Measurements from ENCODE around the gene VPS37B.
A peak's percentile ranks its signal among the peaks of the same experiment; 100 is the strongest.
"Not testable (repeated sequence)": the region's sequence is repeated elsewhere in the genome, so short reads cannot be mapped to it uniquely, and the experiment has no call there.

Gene VPS37B

GRCh38 chr12:122895704-122896636, at the start of gene VPS37B:
Gene VPS37B, minus strand, starts transcription at chr12:122896124. Its CDS starts 62 bp downstream, at chr12:122896062.
- TF ChIP-seq, protein P1, sequence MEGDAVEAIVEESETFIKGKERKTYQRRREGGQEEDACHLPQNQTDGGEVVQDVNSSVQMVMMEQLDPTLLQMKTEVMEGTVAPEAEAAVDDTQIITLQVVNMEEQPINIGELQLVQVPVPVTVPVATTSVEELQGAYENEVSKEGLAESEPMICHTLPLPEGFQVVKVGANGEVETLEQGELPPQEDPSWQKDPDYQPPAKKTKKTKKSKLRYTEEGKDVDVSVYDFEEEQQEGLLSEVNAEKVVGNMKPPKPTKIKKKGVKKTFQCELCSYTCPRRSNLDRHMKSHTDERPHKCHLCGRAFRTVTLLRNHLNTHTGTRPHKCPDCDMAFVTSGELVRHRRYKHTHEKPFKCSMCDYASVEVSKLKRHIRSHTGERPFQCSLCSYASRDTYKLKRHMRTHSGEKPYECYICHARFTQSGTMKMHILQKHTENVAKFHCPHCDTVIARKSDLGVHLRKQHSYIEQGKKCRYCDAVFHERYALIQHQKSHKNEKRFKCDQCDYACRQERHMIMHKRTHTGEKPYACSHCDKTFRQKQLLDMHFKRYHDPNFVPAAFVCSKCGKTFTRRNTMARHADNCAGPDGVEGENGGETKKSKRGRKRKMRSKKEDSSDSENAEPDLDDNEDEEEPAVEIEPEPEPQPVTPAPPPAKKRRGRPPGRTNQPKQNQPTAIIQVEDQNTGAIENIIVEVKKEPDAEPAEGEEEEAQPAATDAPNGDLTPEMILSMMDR (conservative IDR thresholded peaks at IDR 0.05; ENCODE audit: control insufficient read depth, insufficient read depth, low read depth, low read length): no peak

DNA sequence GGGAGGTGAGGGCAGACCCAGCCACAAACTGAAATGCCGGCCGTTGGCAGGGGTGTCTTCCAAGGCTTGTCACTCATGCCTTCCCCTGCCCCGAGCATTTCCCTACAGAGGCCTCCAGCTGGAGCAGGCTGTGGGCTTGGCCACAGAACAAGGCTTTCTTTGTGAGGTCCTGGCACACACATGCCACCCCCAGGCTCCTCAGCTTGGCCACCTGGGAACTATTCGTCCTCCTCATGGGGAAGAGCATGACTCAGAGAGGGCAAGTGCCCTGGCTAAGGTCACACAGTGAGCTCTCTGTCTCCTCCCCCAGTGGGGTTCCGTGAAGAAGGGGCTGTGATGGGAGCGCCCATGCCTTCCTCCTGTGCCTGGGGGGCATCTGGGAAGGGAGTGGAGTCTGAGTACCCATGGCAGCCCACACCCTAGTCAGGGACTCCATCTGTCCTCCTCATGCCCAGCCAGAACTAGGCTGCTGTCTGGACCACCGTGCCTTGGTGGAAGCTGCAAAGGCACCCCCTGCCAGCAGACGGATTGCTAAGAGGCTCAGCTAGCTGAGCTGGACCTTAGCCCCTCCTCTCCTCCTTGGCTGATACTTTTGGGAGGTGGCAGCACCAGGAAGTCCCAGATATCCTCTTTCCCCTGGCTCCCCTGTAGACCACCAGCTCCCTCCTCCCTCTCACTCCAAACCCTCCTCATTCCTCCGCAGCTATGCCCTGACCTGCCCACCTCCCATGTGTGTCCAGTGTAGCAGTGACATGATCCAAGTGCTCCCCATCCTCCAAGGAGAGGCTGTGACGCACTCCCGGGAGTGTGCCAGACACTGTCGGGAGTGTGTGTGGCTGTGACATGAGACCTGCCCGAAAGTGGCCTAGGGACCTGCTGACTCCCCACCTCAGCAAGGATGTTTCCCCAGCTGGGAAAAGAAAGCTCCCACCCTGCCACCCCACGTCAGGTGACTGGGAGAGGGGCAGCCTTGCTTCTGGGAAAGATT, 49.0 kb upstream of the VPS37B start:
- TF ChIP-seq, protein P1 (conservative IDR thresholded peaks at IDR 0.05; ENCODE audit: control insufficient read depth, insufficient read depth, low read depth, low read length): no peak
- no peak overlapping the region for H3K4me3 ChIP-seq (ENCODE audit: control insufficient read depth, low read depth, low read length)
- peak; percentile 49 for DNase-seq (ENCODE audit: low read depth)

More at GRCh38 chr12:122895704-122896636, at the start of gene VPS37B:
- peak; percentile 89 for DNase-seq (ENCODE audit: low read depth)
- H3K4me3 ChIP-seq (ENCODE audit: control insufficient read depth, low read depth, low read length): peak within 1 kb of the TSS; percentile 79

DNA sequence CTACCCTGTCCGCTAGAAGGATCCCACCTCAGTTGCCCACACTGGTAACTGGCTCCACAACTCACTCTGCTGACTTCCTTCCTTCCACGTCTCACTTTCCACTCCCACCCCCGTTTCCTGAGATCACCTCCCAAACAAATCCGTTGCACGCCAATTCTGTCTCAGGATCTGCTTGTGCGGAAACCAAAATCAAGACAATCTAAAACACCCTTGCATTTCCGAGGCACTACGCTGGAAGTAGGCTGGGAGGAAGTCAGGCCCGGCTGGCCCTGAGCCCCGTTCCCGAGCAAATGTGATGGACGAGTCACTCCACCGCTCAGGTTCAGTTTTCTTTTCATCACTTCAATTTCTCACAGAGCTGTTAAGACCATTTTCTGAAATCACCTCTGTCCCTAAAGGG, 47.3 kb upstream of the VPS37B start:
- H3K4me3 ChIP-seq (ENCODE audit: control insufficient read depth, low read depth, low read length): no peak overlapping the region
- peak; percentile 38 for DNase-seq (ENCODE audit: low read depth)
- TF ChIP-seq, protein P1 (conservative IDR thresholded peaks at IDR 0.05; ENCODE audit: control insufficient read depth, insufficient read depth, low read depth, low read length): no peak

DNA sequence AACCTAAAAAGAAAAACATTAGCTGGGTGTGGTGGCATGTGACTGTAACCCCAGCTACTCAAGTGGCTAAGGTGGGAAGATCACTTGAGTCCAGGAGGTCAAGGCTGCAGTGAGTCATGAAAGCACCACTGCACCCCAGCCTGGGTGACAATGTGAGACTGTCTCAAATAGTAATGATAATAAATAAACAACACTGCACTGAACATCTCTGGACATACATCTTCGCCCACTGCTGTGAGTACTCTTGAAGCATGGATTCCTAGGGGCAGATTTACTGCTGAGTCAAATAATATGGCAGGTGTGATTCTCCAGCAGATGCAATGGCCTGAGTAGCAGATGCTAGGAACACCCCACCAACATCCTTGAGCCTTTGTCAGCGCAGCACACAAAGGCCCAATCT, 46.7 kb upstream of the VPS37B start:
- no peak overlapping the region for H3K4me3 ChIP-seq (ENCODE audit: control insufficient read depth, low read depth, low read length)
- DNase-seq (ENCODE audit: low read depth): peak; percentile 50
- TF ChIP-seq, protein P1 (conservative IDR thresholded peaks at IDR 0.05; ENCODE audit: control insufficient read depth, insufficient read depth, low read depth, low read length): no peak

GRCh38 chr12:122941351-122941750, 45.4 kb upstream of the VPS37B start:
- H3K4me3 ChIP-seq (ENCODE audit: control insufficient read depth, low read depth, low read length): not testable (repeated sequence)

DNA sequence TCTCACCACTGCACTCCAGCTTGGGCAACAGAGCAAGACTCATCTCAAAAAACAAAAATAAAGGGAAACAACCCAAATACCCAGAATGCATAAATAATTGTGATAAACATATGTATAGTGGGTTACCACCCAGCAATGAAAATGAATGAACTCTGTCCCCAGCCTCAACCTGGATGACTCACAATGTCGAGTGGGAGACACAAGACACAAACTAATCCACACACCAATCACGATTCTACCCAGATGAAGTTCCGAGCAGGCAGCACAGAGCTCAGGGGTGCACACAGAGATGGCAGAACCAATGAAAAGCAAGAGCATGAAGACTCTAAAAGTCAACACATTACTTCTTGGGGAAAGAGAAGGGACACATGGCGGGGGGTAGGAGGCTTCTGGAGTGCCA, 43.2 kb upstream of the VPS37B start:
- TF ChIP-seq, protein P1 (conservative IDR thresholded peaks at IDR 0.05; ENCODE audit: control insufficient read depth, insufficient read depth, low read depth, low read length): no peak
- no peak for DNase-seq (ENCODE audit: low read depth)
- H3K4me3 ChIP-seq (ENCODE audit: control insufficient read depth, low read depth, low read length): no peak overlapping the region

More at GRCh38 chr12:122941351-122941750, 45.4 kb upstream of the VPS37B start:
- DNase-seq (ENCODE audit: low read depth): peak; percentile 69
